NOMO-1 (cell line): Measurements from ENCODE around the gene KLRB1.
"Not testable (repeated sequence)": the region's sequence is repeated elsewhere in the genome, so short reads cannot be mapped to it uniquely, and the experiment has no call there.

Experiments
- DNase-seq, 2 experiments: peaks; one replicate each; lab custom pipeline; 2025; ENCODE audit not compliant: unreplicated experiment in 2 of 2; lab: John Stamatoyannopoulos, UW

The KLRB1 gene

GRCh38 chr12:9607716-9608115 is at the start of gene KLRB1:
Gene KLRB1, minus strand, starts transcription at chr12:9607916. Its CDS starts 77 bp downstream, at chr12:9607839.
- DNase-seq, result no peak

- DNase-seq, result no peak
These were observed 43.6 kb upstream of the KLRB1 start for GRCh38 chr12:9651265-9651729.

GRCh38 chr12:9650151-9650576 is 42.4 kb upstream of the KLRB1 start:
- no peak for DNase-seq

- DNase-seq, result peak; percentile 39 to 72
These were observed 41.8 kb upstream of the KLRB1 start for GRCh38 chr12:9649532-9649940.

GRCh38 chr12:9648701-9649531 is 41.2 kb upstream of the KLRB1 start:
- no peak for DNase-seq

GRCh38 chr12:9647825-9648700 is 40.3 kb upstream of the KLRB1 start:
- DNase-seq, result peak; percentile 96 to 97

GRCh38 chr12:9646794-9647781 is 39.4 kb upstream of the KLRB1 start:
- no peak for DNase-seq

- DNase-seq, result not testable (repeated sequence)
These were observed 37.4 kb upstream of the KLRB1 start for GRCh38 chr12:9644985-9645551.

GRCh38 chr12:9643266-9643660 is 35.5 kb upstream of the KLRB1 start:
- DNase-seq, result no peak

- DNase-seq, result no peak
These were observed 35.0 kb upstream of the KLRB1 start for GRCh38 chr12:9642606-9643265.

- DNase-seq, result no peak
These were observed 32.3 kb upstream of the KLRB1 start for GRCh38 chr12:9640024-9640423.

- DNase-seq, result no peak
These were observed 29.1 kb upstream of the KLRB1 start for GRCh38 chr12:9636851-9637206.

- DNase-seq, result peak; percentile 23 to 63
These were observed 28.6 kb upstream of the KLRB1 start for GRCh38 chr12:9636150-9636850.

- no peak for DNase-seq
These were observed 27.4 kb upstream of the KLRB1 start for GRCh38 chr12:9634969-9635754.

- peak in 1 of 2 experiments; percentile 62 for DNase-seq
These were observed 26.6 kb upstream of the KLRB1 start for GRCh38 chr12:9634177-9634803.

GRCh38 chr12:9632766-9633165 is 25.1 kb upstream of the KLRB1 start:
- DNase-seq, result no peak

- no peak for DNase-seq
These were observed 19.1 kb upstream of the KLRB1 start for GRCh38 chr12:9626821-9627220.

- DNase-seq, result no peak
These were observed 18.6 kb upstream of the KLRB1 start for GRCh38 chr12:9626291-9626690.
